Cerebellar nuclear complex (tissue), 1 donor: Measurements from ENCODE around the gene AQP6.

Experiments used
- DNase-seq, 2 experiments: peaks; one replicate each; lab custom pipeline; 2025; lab: John Stamatoyannopoulos, UW

Gene AQP6

GRCh38 chr12:49972641-49973360, at the start of gene AQP6:
TSS of gene AQP6 (plus strand) at chr12:49972947. CDS start at chr12:49973174, 227 bp downstream.
- DNase-seq: no peak

DNA sequence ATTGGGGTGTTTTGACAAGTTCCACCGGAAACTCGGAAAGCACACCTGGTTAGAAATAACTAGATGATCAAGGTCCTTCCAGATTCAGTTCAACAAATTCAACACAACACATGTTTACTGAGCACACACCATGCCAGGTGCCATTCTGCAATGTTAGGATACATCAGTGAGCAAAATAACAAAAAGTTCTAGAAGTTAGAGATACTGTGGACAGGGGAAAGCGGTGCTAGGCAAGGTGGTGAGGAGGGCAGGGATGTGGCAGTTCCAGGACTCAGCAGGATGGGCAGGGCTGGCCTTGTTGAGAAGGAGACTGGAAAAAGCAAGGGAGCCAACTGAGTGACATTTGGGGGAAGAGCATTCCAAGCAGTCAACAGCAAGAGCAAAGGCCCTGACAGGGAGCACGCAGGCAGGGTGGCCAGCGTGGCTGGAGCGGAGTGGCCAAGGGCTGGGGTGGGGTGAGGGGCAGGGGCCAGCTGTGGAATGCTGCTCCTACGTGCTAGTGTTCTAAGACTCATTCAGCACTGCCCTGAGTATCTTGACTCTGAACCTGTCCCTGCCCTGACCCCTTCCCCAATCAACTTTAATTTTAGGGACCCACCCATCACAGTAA, 49.6 kb upstream of the AQP6 start:
- DNase-seq: no peak

DNA sequence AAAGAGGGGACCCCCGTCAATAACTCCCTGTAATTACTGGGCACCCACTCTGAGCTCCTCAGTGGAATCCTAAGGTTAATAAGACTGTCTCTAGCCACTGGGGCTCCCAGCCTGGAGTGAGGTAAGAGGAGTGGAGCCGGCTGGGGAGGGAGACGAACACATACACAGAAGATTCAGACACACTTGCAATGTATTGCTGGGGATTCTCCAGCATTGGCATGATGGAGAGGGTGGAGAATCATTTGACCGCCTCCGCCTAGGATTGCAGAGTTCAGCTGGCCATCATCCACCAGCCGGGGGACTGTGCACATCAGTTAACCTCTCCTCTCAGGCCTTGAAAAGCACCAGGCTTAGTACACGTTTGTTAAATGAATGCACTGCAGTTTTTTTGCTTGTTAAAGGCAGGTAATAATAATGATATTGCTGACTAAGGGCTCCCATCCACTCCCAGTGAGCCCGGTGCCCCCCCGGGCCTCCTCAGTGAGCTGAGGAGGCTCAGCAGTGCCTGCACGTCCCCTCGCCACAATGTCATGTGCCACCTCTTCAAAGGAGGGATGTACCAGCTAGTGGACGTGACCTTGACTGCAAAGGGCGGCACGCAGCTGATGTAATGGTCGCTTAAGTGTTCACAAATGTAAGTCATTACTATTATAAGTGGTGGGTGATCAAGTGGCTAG, 48.7 kb upstream of the AQP6 start:
- no peak for DNase-seq

DNA sequence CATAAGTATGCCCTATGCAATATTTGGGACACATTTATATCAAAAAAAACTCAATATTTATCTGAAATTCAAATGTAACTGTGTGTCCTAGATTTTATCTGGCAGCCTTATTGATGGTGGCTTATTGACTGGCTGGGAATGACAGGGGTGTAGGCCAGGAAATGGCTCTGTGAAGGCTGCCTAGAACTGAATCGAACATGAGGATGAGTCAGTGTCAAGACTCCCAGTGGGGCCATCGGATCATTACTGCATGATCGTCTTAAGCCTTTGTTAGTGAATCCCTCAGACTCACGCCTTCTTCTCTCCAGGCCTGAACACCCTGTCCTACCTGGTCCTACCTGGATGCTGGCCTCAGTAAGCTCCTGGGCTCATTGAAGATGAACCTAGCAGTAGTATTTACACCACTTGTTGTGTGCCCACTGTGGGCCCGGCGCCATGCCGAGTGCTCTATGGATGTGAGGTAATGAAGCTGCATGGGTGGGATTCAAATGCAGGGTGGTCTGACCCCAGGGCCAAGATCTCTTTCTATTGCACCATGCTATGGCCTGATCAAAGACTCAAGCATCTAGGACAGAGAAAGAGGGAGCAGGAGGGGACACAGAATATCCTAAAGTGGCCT, 48.0 kb upstream of the AQP6 start:
- no peak for DNase-seq

GRCh38 chr12:49925433-49926204, 47.1 kb upstream of the AQP6 start:
- no peak for DNase-seq

DNA sequence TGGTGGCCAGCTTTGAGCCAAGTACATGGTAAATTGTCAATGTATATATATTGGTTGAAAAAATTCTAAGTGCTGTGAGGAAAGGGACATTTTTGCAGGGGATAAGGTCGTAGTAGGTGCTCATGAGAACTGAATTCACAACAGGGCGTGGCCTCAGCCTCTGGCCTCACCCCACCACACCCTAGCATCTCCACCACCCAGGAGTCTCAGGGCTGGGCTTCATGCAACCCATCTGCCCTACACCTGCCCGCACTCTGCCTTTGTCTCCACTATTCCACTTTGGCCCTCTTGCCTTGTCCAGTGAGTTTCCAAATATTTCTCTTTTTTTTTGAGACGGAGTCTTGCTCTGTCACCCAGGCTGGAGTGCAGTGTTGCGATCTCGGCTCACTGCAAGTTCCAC, 44.3 kb upstream of the AQP6 start:
- no peak for DNase-seq

DNA sequence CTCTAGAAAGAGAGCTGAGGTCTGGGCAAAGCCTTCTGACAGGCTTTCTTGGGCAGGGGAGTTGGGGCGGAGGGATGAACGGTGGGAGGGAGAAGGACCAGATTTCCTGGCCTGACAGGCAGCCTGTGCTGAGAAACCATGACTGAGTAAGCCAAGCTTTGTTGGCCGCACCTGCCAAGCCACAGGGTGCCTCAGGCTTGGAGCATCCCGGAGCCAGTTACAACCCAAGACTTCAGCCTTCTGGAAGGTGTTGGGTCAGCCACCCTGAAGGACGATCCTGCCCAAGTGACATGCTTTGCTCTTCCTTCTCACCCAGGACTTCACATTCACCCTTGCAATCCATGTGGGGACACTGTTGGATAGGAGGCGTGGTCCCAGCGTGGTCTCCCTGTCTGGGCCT, 43.2 kb upstream of the AQP6 start:
- DNase-seq: no peak

- no peak for DNase-seq
Measured at GRCh38 chr12:49930515-49931288, 42.0 kb upstream of the AQP6 start.

GRCh38 chr12:49932023-49932422, 40.7 kb upstream of the AQP6 start:
- DNase-seq: no peak

GRCh38 chr12:49932533-49933130, 40.1 kb upstream of the AQP6 start:
- no peak for DNase-seq

DNA sequence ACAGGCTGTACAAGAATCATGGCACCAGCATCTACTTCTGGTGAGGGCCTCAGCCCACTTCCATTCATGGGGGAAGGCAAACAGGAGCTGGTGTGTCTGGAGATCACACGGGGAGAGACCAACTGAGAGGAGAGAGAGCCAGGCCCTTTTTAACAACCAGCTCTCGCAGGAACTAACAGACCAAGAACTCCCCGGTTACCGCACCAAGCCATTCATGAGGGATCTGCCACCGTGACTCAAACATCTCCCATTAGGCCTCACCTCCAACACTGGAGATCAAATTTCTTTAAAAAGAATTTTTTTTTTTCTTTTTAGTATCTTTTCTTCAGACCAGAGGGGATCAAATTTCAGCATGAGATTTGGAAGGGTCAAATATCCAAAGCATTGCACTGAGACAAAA, 39.0 kb upstream of the AQP6 start:
- no peak for DNase-seq

DNA sequence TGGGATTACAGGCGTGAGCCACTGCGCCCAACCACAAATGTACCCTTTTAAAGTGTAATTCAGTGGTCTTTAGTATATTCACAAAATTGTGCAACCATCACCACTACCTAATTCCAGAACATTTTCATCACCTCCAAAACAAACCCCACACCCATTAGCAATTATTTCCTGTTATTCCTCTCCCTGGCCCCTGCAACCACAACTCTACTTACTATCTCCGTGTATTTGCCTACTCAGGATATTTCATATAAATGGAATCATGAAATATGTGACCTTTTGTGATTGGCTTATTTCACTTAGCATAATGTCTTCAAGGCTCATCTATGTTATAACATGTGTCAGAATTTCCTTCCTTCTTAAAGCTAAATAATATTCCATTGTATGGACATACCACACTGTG, 38.2 kb upstream of the AQP6 start:
- DNase-seq: no peak

DNA sequence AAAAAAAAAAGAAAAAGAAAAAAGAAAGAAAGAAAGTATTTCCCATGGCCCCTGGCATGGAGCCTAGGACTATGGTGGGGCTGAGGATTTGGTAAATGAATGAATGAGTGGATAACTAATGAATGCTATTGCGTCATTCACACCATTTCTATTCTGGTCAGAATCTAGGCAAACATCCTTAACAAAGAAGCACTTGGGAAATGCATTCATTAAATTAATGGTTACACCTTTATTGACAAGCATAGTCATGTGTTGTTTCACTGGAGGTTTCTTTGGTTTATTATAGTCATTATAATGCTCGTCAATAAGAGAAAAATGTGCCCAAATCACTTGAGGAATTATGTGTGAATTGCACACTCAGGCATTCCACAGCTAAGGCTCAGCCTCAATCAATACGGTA, 35.8 kb upstream of the AQP6 start:
- DNase-seq: no peak

- DNase-seq: no peak
Measured at GRCh38 chr12:49937639-49938300, 35.0 kb upstream of the AQP6 start.

DNA sequence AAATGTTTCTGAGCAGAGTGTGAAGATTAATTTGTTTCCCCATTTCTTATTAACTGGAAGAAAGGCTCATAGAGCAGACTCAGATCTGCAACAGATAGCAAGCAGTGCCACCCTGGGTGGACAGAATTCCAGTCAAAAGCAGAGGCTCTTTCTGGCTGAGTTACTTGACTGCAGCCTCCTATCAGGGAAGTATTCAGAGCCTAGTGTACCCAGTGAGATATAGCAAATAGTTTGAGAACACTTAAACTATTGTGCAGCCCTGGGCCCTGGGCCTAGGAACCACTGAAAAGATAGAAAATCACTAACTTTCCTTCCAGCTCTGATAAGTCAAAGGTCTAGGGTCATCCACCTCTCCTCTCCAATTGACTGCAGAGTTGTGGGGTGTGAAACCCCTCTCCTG, 33.4 kb upstream of the AQP6 start:
- no peak for DNase-seq

- no peak for DNase-seq
Measured at GRCh38 chr12:49939707-49940106, 33.0 kb upstream of the AQP6 start.

DNA sequence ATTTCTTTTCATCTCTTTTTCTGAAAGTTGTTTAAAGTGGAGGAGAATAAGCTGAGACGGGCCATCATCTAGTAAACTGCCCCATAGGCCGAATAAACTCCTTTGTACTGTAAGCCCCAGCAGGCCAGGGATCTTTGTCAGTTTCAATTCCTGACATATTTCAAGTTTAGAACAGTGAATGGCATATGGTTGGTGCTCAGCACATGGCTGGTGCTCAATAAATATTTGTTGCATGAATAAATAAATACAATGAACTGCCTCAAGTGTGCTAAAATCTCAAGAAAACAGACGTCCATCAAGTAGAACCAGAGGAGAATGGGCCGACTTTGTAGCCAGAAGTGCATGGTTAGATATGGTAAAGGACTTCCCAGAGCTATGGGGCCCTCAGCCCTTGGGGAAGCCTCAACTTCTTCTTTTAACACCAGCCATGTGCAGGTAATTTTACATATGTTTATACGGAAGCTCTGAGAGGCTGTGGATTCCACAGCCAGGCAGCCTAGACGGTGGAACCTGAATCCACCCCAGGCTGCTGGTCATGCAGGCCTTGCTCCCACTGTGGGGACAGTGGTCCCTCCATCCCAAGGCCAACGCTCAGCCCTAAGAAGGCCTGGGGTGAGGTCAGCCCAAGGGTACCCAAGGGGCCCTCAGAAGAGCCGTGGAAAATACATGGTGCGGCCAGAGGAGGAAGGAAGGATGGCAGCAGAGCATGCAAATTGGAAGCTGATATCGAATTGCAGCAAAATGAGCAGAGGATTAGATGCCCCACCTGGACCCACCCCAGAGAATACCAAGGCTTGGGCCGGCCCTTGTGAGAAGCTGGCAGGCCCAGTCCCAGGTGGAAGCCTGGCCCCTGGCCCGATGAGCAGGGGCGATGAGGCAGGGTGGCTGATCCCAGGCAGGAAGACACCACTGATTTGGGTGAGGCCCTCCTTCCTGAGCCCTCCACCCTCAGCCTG, 30.9 kb upstream of the AQP6 start:
- DNase-seq: no peak

GRCh38 chr12:49942512-49942893, 30.2 kb upstream of the AQP6 start:
- no peak for DNase-seq

- DNase-seq: no peak
Measured at GRCh38 chr12:49942921-49943624, 29.7 kb upstream of the AQP6 start.
